ENCODE data around the gene KRTAP3-3.

DNA sequence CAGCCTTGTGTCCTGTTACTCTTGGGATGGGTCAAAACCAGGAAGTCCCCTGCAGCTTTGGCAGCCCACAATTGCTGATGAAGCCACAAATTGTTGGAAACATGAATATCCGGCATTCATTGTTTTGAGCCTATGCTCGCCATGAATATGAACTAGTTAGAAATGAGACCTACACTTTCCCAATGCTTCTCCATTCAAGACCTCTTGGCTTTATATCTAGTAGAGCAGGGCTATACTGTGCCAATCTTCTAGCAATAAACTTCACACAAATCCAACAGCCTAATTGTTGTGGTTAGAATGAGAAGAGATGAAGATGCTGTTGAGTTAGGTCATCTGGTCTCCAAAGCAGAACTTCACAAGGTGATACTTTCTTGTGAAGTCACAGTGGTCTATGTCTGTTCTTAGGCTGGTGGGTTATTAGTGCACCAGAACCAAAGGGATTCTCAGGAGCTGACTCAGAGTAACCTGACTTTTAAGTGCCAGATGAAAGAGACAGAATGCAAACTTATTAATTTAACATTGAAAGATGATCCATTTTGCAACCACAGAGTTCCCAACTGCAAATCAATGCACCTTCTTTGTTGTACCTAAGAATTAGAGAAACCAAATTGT is 42.8 kb downstream of the KRTAP3-3 start:
- TF ChIP-seq POLR2A (IDR thresholded peaks at IDR 0.05; ENCODE audit: low read depth, low read length) (no peak), POLR2AphosphoS5 (IDR thresholded peaks at IDR 0.05; ENCODE audit: low read depth, low read length) (no peak), TAF1 (IDR thresholded peaks at IDR 0.05; ENCODE audit: borderline replicate concordance, low read depth, low read length) (no peak)
